ENCODE results near the gene EPS15. TPM values are rescaled to one million over a fixed set of nuclear protein-coding genes. Genes with fewer than 3 reads are reported as not detected.

EPS15 gene
- total and polyA plus RNA-seq, 8 donors = 45.6 to 79.0 (median 54.9) TPM

- ATAC-seq (no peak), DNase-seq (no peak)
- Histone ChIP-seq H3K27ac (no peak overlapping the region), H3K9me3 (no peaks in the 10 kb centered on the region), H3K27me3 (no peaks in the 10 kb centered on the region), H3K36me3 (no peaks in the 10 kb centered on the region), H3K4me1 (peaks cover 0 to 2% of the 10 kb centered on the region in 2 donors), H3K4me3 (no peak overlapping the region)
- intact Hi-C loops (cut with DNase I) = no loop called here
- TF ChIP-seq CTCF (IDR thresholded peaks at IDR 0.05) = no peak
Observed at GRCh38 chr1:51559064-51559500, 40.0 kb upstream of the EPS15 start.

- no peak for DNase-seq
- Histone ChIP-seq H3K27ac (no peak overlapping the region), H3K27me3 (no peaks in the 10 kb centered on the region), H3K4me3 (no peak overlapping the region), H3K4me1 (no peaks in the 10 kb centered on the region), H3K36me3 (no peaks in the 10 kb centered on the region), H3K9me3 (no peaks in the 10 kb centered on the region)
- no peak for TF ChIP-seq CTCF (IDR thresholded peaks at IDR 0.05)
- intact Hi-C loops (cut with DNase I) = no loop called here
- ATAC-seq = no peak
Observed at GRCh38 chr1:51558375-51558924, 39.4 kb upstream of the EPS15 start.

- DNase-seq = no peak
- Histone ChIP-seq H3K9me3 (no peaks in the 10 kb centered on the region), H3K27me3 (no peaks in the 10 kb centered on the region), H3K36me3 (no peaks in the 10 kb centered on the region), H3K4me3 (no peak overlapping the region), H3K4me1 (no peaks in the 10 kb centered on the region), H3K27ac (no peak overlapping the region)
- ATAC-seq = no peak
- TF ChIP-seq CTCF (IDR thresholded peaks at IDR 0.05) = no peak
- intact Hi-C loops (cut with DNase I) = no loop called here
Observed at GRCh38 chr1:51557168-51557567, 38.1 kb upstream of the EPS15 start.

GRCh38 chr1:51555866-51556619 is 37.0 kb upstream of the EPS15 start:
- DNase-seq (no peak), ATAC-seq (no peak)
- H3K27me3 ChIP-seq = no peaks in the 10 kb centered on the region
- no peak overlapping the region for H3K4me3 ChIP-seq
- H3K4me1 ChIP-seq = no peaks in the 10 kb centered on the region
- intact Hi-C loops (cut with DNase I) = no loop called here
- no peaks in the 10 kb centered on the region for H3K9me3 ChIP-seq
- TF ChIP-seq CTCF (IDR thresholded peaks at IDR 0.05) = no peak
- no peaks in the 10 kb centered on the region for H3K36me3 ChIP-seq
- H3K27ac ChIP-seq = no peak overlapping the region

- intact Hi-C loops (cut with DNase I) = no loop called here
- H3K27ac ChIP-seq = no peak overlapping the region
- H3K36me3 ChIP-seq = no peaks in the 10 kb centered on the region
- DNase-seq (no peak), ATAC-seq (no peak)
- no peaks in the 10 kb centered on the region for H3K9me3 ChIP-seq
- no peak for TF ChIP-seq CTCF (IDR thresholded peaks at IDR 0.05)
- H3K27me3 ChIP-seq = no peaks in the 10 kb centered on the region
- no peak overlapping the region for H3K4me3 ChIP-seq
- peaks cover 0 to 7% of the 10 kb centered on the region in 2 donors for H3K4me1 ChIP-seq
Observed at GRCh38 chr1:51553911-51554310, 34.8 kb upstream of the EPS15 start.

All from left lung (tissue), 10 donors.